HT1080 (cell line): ENCODE measurements around the gene ADGRD2. TPM values are rescaled to one million over a fixed set of nuclear protein-coding genes. Genes with fewer than 3 reads are reported as not detected.

Experiments used
- DNase-seq: peaks from one replicate; pipeline ENCODE4 v3.0.0-alpha.2; 2015; ENCODE audit warnings: low read depth
- total RNA-seq: library from RNA; depleted of rRNA; stranded (reverse); fragments of >200 nt; shearing (Covaris generic); gene quantifications from 2 replicates; pipeline ENCODE4 v1.2.3, GENCODE V29; 2014

ADGRD2 gene
- total RNA-seq, 1 experiment from 2014 or later = not detected

DNA sequence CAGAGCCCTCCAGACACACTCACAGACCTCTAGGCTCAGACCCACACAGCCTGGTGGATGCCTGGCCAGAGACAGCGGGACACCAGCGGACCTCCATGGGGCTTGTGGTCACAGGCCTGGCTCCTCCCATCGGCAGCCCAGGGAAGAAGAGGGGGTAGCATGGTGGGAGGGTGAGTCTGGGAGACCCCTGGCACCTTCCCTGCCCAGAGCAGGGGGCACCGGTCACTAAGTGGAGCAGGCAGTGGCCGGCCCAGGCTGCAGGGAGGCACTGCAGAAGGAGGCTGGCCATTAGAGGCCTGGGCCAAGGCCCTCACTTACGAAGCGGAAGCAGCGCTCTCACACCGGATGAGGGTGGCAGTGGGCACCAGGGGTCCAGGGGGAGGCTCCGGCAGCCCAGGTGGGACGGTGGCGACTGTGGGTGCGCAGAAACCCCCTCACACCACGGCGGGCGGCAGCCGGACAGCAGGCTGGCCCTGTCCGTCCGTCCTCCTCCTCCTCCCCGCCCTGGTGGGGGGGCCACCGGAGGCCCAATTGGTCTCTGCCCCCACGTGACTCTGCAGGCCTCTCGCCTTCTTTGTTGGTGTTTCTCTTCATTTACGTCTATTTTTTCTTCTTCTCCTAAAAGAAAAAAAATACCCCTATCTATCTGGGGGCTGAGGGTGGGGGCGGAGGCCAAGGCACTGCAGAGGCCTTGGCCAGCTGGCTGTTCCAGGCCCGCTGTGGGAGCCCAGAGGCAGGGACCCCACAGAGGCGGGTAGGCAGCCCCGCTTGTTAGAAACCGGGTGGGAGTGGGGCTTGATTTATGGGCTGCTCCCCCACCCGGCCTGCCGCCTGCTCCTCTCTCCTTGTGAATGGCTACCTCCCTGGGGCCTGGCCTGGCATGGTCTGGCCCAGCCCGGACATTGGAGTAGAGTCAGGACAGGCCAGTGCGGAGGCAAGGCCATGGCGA, 57.0 kb downstream of the ADGRD2 start, which contains the start of gene NR5A1:
TSS of gene NR5A1 (minus strand) at position 469 of the 949 bp plus-strand sequence. CDS start 4,004 bp downstream, outside the sequence.
- DNase-seq = no peak

GRCh38 chr9:124507880-124508423, 57.7 kb downstream of the ADGRD2 start:
- DNase-seq = no peak

GRCh38 chr9:124510650-124511425, 60.6 kb downstream of the ADGRD2 start:
- DNase-seq = no peak

DNA sequence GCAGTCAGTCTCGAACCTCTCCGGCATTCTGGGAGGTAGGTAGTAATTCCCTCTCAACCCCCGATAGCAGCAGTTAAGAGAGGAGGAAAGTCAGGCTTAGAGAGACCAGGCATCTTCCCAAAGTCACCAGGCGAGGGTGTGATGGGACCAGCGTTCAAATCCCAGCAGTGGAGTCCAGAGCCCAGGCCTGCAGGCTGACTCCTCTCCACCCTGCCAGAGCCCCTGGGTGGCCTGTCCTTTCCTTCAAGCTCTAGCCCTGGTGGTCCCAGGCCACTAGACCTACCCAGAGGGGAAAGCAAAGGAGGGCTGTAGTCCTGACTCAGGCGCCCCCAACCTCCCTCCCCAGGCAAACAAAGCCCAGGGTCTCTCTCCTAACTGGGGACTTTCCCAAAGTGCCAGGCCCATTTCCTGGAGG, 61.2 kb downstream of the ADGRD2 start:
- no peak for DNase-seq

GRCh38 chr9:124511891-124512805, 61.9 kb downstream of the ADGRD2 start:
- no peak for DNase-seq

DNA sequence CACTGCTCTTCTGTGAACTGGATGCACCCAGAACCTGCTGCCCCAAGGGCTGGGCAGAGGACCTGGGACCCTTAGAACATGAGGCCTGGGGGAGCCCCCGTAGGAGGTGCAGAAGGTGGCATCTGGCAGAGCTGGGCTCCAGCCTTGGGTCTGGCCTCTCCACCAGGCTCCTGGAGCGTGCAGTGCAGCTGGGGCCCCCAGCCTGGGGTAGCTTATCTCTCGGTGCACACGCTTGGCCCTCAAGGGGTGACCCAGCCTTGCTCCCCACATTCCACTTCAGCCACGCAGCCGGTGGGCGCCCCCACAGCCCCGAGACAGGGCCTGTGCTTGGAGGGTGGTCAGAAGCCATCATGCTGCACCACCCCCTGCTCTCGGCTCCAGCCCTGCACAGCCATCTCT, 62.6 kb downstream of the ADGRD2 start:
- no peak for DNase-seq

DNA sequence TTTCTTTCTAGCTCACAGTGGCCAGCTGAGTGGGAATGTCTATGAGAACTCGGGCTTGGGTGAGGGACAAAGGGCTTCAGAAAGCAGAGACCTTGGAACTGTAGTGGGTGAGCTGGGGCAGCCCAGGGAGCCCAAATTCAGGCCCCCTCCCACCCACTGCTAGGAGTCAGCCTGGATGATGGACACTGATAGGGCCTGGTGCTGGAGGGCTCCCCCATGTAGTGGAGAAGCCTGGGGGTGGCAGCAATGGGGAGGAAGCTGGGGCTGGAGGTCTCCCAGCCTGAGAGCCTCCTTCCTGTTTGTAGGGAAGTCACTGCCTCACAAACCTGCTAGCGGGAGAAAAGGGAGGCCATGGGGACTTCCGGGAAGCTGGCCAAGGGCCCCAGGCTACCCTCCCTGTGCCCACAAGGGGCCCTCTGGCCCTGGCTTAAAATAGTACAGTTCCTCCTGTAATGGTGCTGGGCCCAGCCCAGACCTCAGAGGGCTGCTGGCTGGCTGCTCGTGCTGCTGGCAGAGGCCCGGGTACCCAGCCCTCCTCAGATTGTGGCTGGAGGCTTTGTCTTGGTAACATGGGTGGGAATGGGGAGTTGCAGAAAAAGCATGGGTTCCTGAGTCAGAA, 63.2 kb downstream of the ADGRD2 start:
- DNase-seq = no peak

- no peak for DNase-seq
These were observed 63.9 kb downstream of the ADGRD2 start for GRCh38 chr9:124514125-124514524.

GRCh38 chr9:124514874-124515273, 64.6 kb downstream of the ADGRD2 start:
- no peak for DNase-seq

- no peak for DNase-seq
These were observed 67.3 kb downstream of the ADGRD2 start for GRCh38 chr9:124517600-124517999.

GRCh38 chr9:124518116-124518515, 67.9 kb downstream of the ADGRD2 start:
- DNase-seq = no peak

DNA sequence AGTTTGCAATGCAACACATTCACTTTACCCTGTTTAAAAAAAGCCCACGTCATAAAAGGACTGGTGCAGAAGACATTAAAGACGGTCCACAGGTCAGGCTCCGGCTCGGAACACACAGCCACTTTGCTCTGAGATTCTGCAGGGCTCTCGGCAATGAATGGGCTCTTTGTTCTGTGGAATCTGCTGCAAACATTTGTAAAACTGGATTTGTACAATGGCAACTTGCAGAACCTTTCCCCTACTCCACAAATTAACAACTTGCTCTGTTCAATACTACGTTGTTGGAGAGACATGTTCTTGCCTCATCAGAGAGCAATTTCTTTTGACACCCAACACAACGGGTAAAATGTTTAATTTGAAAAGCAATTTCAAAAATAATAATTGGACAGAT, 70.0 kb downstream of the ADGRD2 start:
- DNase-seq = no peak

- DNase-seq = no peak
These were observed 70.9 kb downstream of the ADGRD2 start for GRCh38 chr9:124521142-124521541.

DNA sequence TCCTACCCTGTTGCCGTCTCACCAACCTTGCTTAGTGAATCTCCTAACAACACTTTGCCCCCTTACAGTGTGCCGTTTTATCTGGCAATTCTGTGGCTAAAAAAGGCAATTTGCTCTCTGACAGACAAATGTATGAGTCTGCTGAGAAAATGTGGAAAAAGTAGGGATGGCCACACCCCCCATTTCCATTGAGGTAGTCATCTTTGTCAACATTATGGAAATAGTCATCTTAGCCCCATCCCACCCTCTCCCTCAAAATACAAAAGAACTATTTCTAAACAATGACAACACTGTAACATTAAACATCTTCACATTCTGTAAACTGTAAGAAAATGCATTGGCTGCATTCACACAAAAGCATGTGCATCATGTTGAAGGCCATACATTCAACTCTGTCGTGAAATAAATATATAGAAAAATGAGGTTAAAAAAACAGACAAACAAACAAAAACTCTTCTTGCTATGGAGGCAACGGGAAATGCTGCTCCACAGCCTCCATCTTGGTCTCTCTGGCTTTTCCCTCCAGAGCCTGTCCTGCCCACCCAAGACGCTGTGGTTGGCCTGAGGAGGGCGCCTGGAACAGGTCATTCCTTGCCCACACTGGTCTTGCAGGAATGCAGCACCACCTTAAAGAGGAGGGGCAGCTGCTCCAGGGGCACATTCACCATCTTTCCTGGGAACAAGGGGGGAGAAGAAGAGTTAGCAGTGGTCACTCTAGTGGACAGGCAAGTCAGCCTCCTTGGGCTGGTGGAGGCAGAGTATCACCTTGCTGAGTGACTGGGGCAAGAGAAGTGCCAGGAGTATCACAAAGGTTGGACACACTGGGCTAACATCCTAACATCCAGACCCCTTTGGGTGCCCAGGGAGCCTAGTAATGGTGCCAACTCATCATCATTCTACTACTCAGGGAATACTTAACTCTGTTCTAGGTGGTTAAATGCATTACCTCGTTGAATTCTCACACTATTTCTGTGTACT, 72.2 kb downstream of the ADGRD2 start:
- DNase-seq = peak; percentile 42

GRCh38 chr9:124526174-124526573, 75.9 kb downstream of the ADGRD2 start:
- DNase-seq = no peak

- DNase-seq = peak; percentile 49
These were observed 77.5 kb downstream of the ADGRD2 start for GRCh38 chr9:124527781-124528180.
